A549 treated with ZK216348 at 1 μM for 4 hours (cell line): Measurements from ENCODE around the gene HCRT. TPM values are rescaled to one million over a fixed set of nuclear protein-coding genes. Genes with fewer than 3 reads are reported as not detected.

ENCODE experiments used
- total RNA-seq: library from RNA; stranded (reverse); fragments of 200-300 nt; extraction: Qiagen RNA extraction; gene quantifications from 5 replicates; pipeline ENCODE4 v1.2.3, GENCODE V29; 2022; ENCODE audit warnings: low read depth

The HCRT gene
- 0.55 TPM in 1 of 5 replicates, not detected in the others for total RNA-seq

GRCh38 chr17:42184713-42185620, at the start of gene HCRT:
TSS of gene HCRT (minus strand) at chr17:42185452. CDS start at chr17:42185365, 87 bp downstream.

GRCh38 chr17:42193969-42194899, 9.0 kb upstream of the HCRT start, which contains the start of gene GHDC:
TSS of gene GHDC (minus strand) at chr17:42194494. CDS start at chr17:42193581, 913 bp downstream.

GRCh38 chr17:42180922-42181850, 4.1 kb downstream of the HCRT start, which contains the start of gene KCNH4:
TSS of gene KCNH4 (minus strand) at chr17:42181142. CDS start at chr17:42180945, 197 bp downstream.

Other genes with a start within 250 kb of the HCRT start
- 53.6 to 76.8 TPM (median 69.5 TPM) in 5 replicates for gene CNP, start 218.7 kb downstream of the HCRT start, total RNA-seq
- 116 to 138 TPM (median 126 TPM) in 5 replicates for gene DNAJC7, start 168.0 kb downstream of the HCRT start, total RNA-seq
- gene NKIRAS2, start 165.4 kb downstream of the HCRT start, total RNA-seq, result 40.2 to 49.3 TPM (median 45.6 TPM) in 5 replicates
- 0.40 to 1.2 TPM (median 0.76 TPM) in 5 replicates for gene C17orf113, start 134.9 kb downstream of the HCRT start, total RNA-seq
- 0.19 to 0.44 TPM (median 0.22 TPM) in 4 of 5 replicates, not detected in the other for gene ZNF385C, start 87.0 kb downstream of the HCRT start, total RNA-seq
- 0.40 to 0.70 TPM (median 0.46 TPM) in 5 replicates for gene DHX58, start 72.7 kb downstream of the HCRT start, total RNA-seq
- gene KAT2A, start 64.1 kb downstream of the HCRT start, total RNA-seq, result 31.8 to 56.4 TPM (median 52.0 TPM) in 5 replicates
- gene HSPB9, start 62.6 kb downstream of the HCRT start, total RNA-seq, result not detected in 5 replicates
- 198 to 273 TPM (median 264 TPM) in 5 replicates for gene RAB5C, start 30.5 kb downstream of the HCRT start, total RNA-seq
- 0.18 to 0.48 TPM (median 0.33 TPM) in 5 replicates for gene KCNH4, start 4.3 kb downstream of the HCRT start, total RNA-seq
- gene GHDC, start 9.0 kb upstream of the HCRT start, total RNA-seq, result 11.9 to 22.4 TPM (median 20.1 TPM) in 5 replicates
- 22.4 to 32.5 TPM (median 29.7 TPM) in 5 replicates for gene STAT5B, start 90.9 kb upstream of the HCRT start, total RNA-seq
- gene STAT5A, start 103.0 kb upstream of the HCRT start, total RNA-seq, result 4.4 to 7.2 TPM (median 5.7 TPM) in 5 replicates
- gene STAT3, start 203.0 kb upstream of the HCRT start, total RNA-seq, result 61.1 to 82.9 TPM (median 74.4 TPM) in 5 replicates
- gene CAVIN1, start 237.8 kb upstream of the HCRT start, total RNA-seq, result 367 to 513 TPM (median 475 TPM) in 5 replicates